Lower leg skin (tissue), 4 donors: Measurements from ENCODE around the gene ABHD1. TPM values are rescaled to one million over a fixed set of nuclear protein-coding genes. Genes with fewer than 3 reads are reported as not detected.

Experiments used
- DNase-seq, 2 donors: peaks; one replicate each; pipeline ENCODE4 v3.0.0-alpha.2; 2019; ENCODE audit warnings: low spot score in 2 of 2
- H3K4me3 ChIP-seq: fragments of 200-600 bp; sonication (generic); 2 replicates; pipeline ENCODE4 v1.5.1; 2017; ENCODE audit warnings: mild to moderate bottlenecking, low read depth; ENCODE audit not compliant: poor library complexity, severe bottlenecking
- CTCF ChIP-seq, 3 donors: fragments of 450-650 bp; IDR thresholded peaks; one replicate each; pipeline ENCODE4 v1.5.1; 2016; ENCODE audit warnings: antibody characterized with exemption in 3 of 3, mild to moderate bottlenecking in 3 of 3, moderate library complexity in 2 of 3
- POLR2A ChIP-seq, 2 donors: fragments of 450-650 bp; IDR thresholded peaks; one replicate each; pipeline ENCODE4 v1.6.1; 2016 to 2017; ENCODE audit warnings: antibody characterized with exemption in 2 of 2, mild to moderate bottlenecking in 1 of 2, moderate library complexity in 1 of 2
- WGBS, 2 donors: methylation state at CpG; one replicate each; pipeline ENCODE4 v1.1.5; 2018; 5-methylcytosine and 5-hydroxymethylcytosine counted together
- intact Hi-C: fragments of 100-400 bp; cut with DNase I; formaldehyde crosslinking; loops from one replicate; pipeline ENCODE4 v1.15.0; 2023; ENCODE audit warnings: low total_unique reads
- total RNA-seq, 4 donors: library from RNA; depleted of rRNA; stranded (reverse); fragments of >200 nt; gene quantifications; one replicate each; pipeline ENCODE4 v1.1.0, GENCODE V29; 2016

The ABHD1 gene
- total RNA-seq, 4 donors from 2014 or later: 0.57 to 0.94 TPM; not detected in 2

- H3K4me3 ChIP-seq: no peak overlapping the region
- WGBS, 2 donors: 88% methylated on average over 3 of the region's 3 CpGs
- TF ChIP-seq CTCF (IDR thresholded peaks at IDR 0.05) (no peak), POLR2A (IDR thresholded peaks at IDR 0.05) (no peak)
- intact Hi-C loops: no loop called here
- no peak for DNase-seq
Observed at GRCh38 chr2:27125104-27125503, 1.5 kb downstream of the ABHD1 start.

GRCh38 chr2:27126252-27126710, 2.7 kb downstream of the ABHD1 start:
- intact Hi-C loops: no loop called here
- TF ChIP-seq CTCF (IDR thresholded peaks at IDR 0.05): no peak
- TF ChIP-seq POLR2A (IDR thresholded peaks at IDR 0.05): no peak
- WGBS, 2 donors: 52 to 58% methylated on average over 5 of the region's 5 CpGs
- no peak for DNase-seq
- H3K4me3 ChIP-seq: no peak overlapping the region

- TF ChIP-seq POLR2A (IDR thresholded peaks at IDR 0.05) (no peak), CTCF (IDR thresholded peaks at IDR 0.05) (no peak)
Observed at GRCh38 chr2:27127883-27128667, 4.5 kb downstream of the ABHD1 start.

GRCh38 chr2:27128668-27129571, 5.3 kb downstream of the ABHD1 start:
- no peak for TF ChIP-seq CTCF (IDR thresholded peaks at IDR 0.05)
- no peak for TF ChIP-seq POLR2A (IDR thresholded peaks at IDR 0.05)
- DNase-seq: no peak
- intact Hi-C loops: no loop called here
- H3K4me3 ChIP-seq: no peak overlapping the region
- 76 to 77% methylated on average over 11 of the region's 11 CpGs for WGBS, 2 donors

More at GRCh38 chr2:27127883-27128667, 4.5 kb downstream of the ABHD1 start:
- no peak for DNase-seq
- intact Hi-C loops: no loop called here
- 83 to 88% methylated on average over 8 to 9 of the region's 9 CpGs for WGBS, 2 donors
- H3K4me3 ChIP-seq: no peak overlapping the region

GRCh38 chr2:27130396-27130795, 6.8 kb downstream of the ABHD1 start:
- TF ChIP-seq POLR2A (IDR thresholded peaks at IDR 0.05) (no peak), CTCF (IDR thresholded peaks at IDR 0.05) (no peak)
- WGBS, 2 donors: 86 to 94% methylated on average over 10 of the region's 10 CpGs
- DNase-seq: no peak
- H3K4me3 ChIP-seq: no peak overlapping the region
- intact Hi-C loops: no loop called here
